Colonic mucosa (tissue), 4 donors: Measurements from ENCODE around the gene VARS1. TPM values are rescaled to one million over a fixed set of nuclear protein-coding genes. Genes with fewer than 3 reads are reported as not detected.
A peak's percentile ranks its signal among the peaks of the same experiment; 100 is the strongest.
"Not testable (repeated sequence)": the region's sequence is repeated elsewhere in the genome, so short reads cannot be mapped to it uniquely, and the experiment has no call there.

Experiments
- DNase-seq: peaks from one replicate; pipeline ENCODE4 v3.0.0-alpha.2; 2020
- H3K27ac ChIP-seq: fragments of 200-600 bp; one replicate; pipeline ENCODE4 v1.8.0; 2021
- H3K27me3 ChIP-seq: fragments of 200-600 bp; one replicate; pipeline ENCODE4 v1.8.0; 2021
- H3K36me3 ChIP-seq: fragments of 200-600 bp; one replicate; pipeline ENCODE4 v1.8.0; 2021
- H3K4me1 ChIP-seq: fragments of 200-600 bp; one replicate; pipeline ENCODE4 v1.8.0; 2021; ENCODE audit warnings: mild to moderate bottlenecking
- H3K4me3 ChIP-seq: fragments of 200-600 bp; one replicate; pipeline ENCODE4 v1.8.0; 2021
- H3K9ac ChIP-seq, 2 donors: one replicate each; pipeline ENCODE4 v1.7.0; 2013; ENCODE audit warnings: control low read depth in 2 of 2, low read depth in 2 of 2, low read length in 2 of 2
- H3K9me3 ChIP-seq: fragments of 200-600 bp; one replicate; pipeline ENCODE4 v1.8.0; 2021
- intact Hi-C: fragments of 100-400 bp; cut with DNase I; formaldehyde crosslinking; loops from one replicate; pipeline ENCODE4 v1.14.1; 2022
- total RNA-seq, 2 donors: library from RNA; stranded (reverse); fragmentation: NEBNext Ultra II Directional in 1 of 2; extraction: Animal tissue kit (Norgen Biotek cat#: 25700) in 1 of 2; gene quantifications; one replicate each; pipeline ENCODE4 v1.2.1, GENCODE V29; 2021
- TF ChIP-seq, protein P1 (sequence below): fragments of 200-600 bp; IDR thresholded peaks from one replicate; pipeline ENCODE4 v1.8.0; 2022; ENCODE audit warnings: antibody characterized with exemption, mild to moderate bottlenecking
- donor health status: healthy.
- donor health status: DM: no; HTN: no; CAD: no.
- donor health status: DM: no; HTN: no; CAD: no.

VARS1 gene
- total RNA-seq, 2 donors from 2014 or later = 40.8 to 136 TPM

DNA sequence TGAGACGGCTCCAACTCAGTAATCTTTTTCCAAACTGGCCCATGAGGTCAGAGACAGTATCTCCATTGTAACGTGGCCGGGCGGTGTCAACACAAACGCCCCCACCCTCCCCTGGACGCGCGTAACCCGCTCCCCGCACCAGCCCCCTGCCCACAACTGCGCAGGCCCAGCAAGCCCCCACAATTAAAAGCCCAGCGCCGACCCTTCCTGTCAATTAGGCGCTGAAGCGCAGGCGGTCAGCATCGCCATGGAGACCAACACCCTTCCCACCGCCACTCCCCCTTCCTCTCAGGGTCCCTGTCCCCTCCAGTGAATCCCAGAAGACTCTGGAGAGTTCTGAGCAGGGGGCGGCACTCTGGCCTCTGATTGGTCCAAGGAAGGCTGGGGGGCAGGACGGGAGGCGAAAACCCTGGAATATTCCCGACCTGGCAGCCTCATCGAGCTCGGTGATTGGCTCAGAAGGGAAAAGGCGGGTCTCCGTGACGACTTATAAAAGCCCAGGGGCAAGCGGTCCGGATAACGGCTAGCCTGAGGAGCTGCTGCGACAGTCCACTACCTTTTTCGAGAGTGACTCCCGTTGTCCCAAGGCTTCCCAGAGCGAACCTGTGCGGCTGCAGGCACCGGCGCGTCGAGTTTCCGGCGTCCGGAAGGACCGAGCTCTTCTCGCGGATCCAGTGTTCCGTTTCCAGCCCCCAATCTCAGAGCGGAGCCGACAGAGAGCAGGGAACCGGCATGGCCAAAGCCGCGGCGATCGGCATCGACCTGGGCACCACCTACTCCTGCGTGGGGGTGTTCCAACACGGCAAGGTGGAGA, 19.7 kb upstream of the VARS1 start, which contains the start of the genes HSPA1A and HSPA1L:
TSS of gene HSPA1A (plus strand) at position 519 of the 814 bp plus-strand sequence. CDS start at position 733, 214 bp downstream.
TSS of gene HSPA1L (minus strand) at position 259 of the 814 bp plus-strand sequence. CDS start 3,311 bp downstream, outside the sequence.
- Histone ChIP-seq H3K4me3 (peak within 1 kb of the TSS; percentile 47), H3K27me3 (no peaks in the 10 kb centered on the region), H3K27ac (peak within 1 kb of the TSS; percentile 100), H3K36me3 (no peaks in the 10 kb centered on the region), H3K9me3 (no peaks in the 10 kb centered on the region), H3K9ac (peak within 1 kb of the TSS; percentile 83 to 88), H3K4me1 (peaks cover 7% of the 10 kb centered on the region)
- DNase-seq = peak; percentile 97
- intact Hi-C loops = no loop called here
- TF ChIP-seq, protein P1, sequence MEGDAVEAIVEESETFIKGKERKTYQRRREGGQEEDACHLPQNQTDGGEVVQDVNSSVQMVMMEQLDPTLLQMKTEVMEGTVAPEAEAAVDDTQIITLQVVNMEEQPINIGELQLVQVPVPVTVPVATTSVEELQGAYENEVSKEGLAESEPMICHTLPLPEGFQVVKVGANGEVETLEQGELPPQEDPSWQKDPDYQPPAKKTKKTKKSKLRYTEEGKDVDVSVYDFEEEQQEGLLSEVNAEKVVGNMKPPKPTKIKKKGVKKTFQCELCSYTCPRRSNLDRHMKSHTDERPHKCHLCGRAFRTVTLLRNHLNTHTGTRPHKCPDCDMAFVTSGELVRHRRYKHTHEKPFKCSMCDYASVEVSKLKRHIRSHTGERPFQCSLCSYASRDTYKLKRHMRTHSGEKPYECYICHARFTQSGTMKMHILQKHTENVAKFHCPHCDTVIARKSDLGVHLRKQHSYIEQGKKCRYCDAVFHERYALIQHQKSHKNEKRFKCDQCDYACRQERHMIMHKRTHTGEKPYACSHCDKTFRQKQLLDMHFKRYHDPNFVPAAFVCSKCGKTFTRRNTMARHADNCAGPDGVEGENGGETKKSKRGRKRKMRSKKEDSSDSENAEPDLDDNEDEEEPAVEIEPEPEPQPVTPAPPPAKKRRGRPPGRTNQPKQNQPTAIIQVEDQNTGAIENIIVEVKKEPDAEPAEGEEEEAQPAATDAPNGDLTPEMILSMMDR = no peak

DNA sequence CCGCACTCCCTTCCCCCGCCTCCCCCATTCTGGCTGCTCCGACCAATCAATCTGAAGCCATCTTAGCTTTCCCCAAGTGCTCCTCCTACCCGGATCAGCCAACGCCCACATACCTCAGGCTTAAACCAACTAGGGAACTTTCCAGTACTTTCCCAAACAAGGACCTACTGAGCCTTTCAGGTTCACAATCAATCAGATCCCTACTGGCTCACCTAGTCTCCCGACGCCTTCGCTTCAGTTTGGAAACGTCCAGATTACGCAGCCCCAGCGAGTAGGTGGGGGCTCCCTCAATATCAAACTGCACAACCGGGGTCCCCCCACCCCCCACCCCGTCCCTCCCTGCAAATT, 19.1 kb upstream of the VARS1 start:
- Histone ChIP-seq H3K4me3 (peak overlapping the region; percentile 47), H3K9me3 (no peaks in the 10 kb centered on the region), H3K36me3 (no peaks in the 10 kb centered on the region), H3K9ac (peak overlapping the region; percentile 31 to 83), H3K27me3 (no peaks in the 10 kb centered on the region), H3K27ac (peak overlapping the region; percentile 100), H3K4me1 (peaks cover 6% of the 10 kb centered on the region)
- DNase-seq = peak; percentile 98
- TF ChIP-seq, protein P1 = no peak
- intact Hi-C loops = no loop called here

DNA sequence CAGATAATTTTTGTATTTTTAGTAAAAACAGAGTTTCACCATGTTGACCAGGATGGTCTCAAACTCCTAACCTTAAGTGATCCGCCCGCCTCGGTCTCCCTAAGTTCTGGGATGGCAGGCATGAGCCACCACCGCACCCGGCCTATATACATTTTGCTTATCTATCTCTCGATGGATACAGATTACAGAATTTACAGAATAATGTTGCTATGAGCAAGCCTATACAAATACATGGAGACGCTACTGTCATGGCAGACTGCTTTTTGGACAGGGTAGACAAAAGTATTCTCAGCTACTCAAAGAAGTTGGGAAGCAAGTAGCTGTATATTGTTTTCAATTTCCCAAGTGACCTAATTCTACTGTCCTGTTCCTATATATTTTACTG, 17.9 kb upstream of the VARS1 start:
- no peaks in the 10 kb centered on the region for H3K4me1 ChIP-seq
- H3K36me3 ChIP-seq = no peaks in the 10 kb centered on the region
- H3K9me3 ChIP-seq = no peaks in the 10 kb centered on the region
- TF ChIP-seq, protein P1 = no peak
- H3K9ac ChIP-seq = peak overlapping the region; percentile 31 to 75
- intact Hi-C loops = no loop called here
- no peak overlapping the region for H3K4me3 ChIP-seq
- no peak for DNase-seq
- no peaks in the 10 kb centered on the region for H3K27me3 ChIP-seq
- H3K27ac ChIP-seq = peak overlapping the region; percentile 100

DNA sequence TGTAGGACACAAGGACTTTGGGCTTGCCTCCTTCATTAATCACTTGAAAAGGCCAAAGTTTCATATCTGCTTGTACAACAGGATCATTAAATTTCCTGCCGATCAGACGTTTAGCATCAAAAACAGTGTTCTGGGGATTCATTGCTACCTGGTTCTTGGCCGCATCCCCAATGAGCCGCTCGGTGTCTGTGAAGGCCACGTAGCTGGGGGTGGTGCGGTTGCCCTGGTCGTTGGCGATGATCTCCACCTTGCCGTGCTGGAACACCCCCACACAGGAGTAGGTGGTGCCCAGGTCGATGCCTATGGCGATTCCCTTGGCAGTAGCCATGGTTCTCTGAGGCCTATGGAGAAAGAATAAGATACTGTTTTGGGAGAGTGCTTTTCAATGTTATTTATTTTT, 16.1 kb upstream of the VARS1 start:
- Histone ChIP-seq H3K36me3 (no peaks in the 10 kb centered on the region), H3K4me1 (no peaks in the 10 kb centered on the region), H3K27me3 (no peaks in the 10 kb centered on the region), H3K27ac (no peak overlapping the region), H3K4me3 (no peak overlapping the region), H3K9ac (no peak overlapping the region), H3K9me3 (no peaks in the 10 kb centered on the region)
- intact Hi-C loops = no loop called here
- DNase-seq = no peak
- TF ChIP-seq, protein P1 = no peak

DNA sequence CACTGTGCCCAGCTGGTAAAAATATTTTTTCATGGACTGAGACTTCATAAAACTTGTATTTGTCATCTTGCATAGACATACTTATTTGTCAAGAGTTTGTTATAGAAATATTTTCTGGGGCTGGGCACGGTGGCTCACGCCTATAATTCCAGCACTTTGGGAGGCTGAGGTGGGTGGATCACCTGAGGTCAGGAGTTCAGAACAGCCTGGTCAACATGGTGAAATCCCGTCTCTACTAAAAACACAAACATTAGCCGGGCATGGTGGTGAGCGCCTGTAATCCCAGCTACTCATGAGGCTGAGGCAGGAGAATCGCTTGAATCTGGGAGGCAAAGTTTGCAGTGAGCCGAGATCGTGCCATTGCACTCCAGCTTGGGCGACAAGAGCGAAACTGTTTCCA, 13.0 kb upstream of the VARS1 start:
- H3K27ac ChIP-seq, DNase-seq, intact Hi-C loops, H3K4me1 ChIP-seq, H3K4me3 ChIP-seq, H3K9me3 ChIP-seq, H3K9ac ChIP-seq, H3K36me3 ChIP-seq, H3K27me3 ChIP-seq: not testable (repeated sequence)
